HCT116 (cell line): ENCODE data around the gene LCNL1. TPM values are rescaled to one million over a fixed set of nuclear protein-coding genes. Genes with fewer than 3 reads are reported as not detected.

Experiments used
- ATAC-seq: fragments of 200-7000 bp; cut with Tn5 transposase; 2 replicates; pipeline ENCODE4 v1.9.1; 2020; ENCODE audit warnings: mild to moderate bottlenecking, moderate library complexity
- BruUV-seq: library from RNA; stranded (reverse); fragments of 400-500 nt; replicated peaks from 2 replicates; lab custom pipeline; 2021; lab: Mats Ljungman, UMichigan
- CTCF ChIA-PET: fragments of 300-600 bp; sonication (Branson Sonifier 250); formaldehyde crosslinking; loops from one replicate; lab custom pipeline; 2021; ENCODE audit warnings: antibody characterized with exemption; lab: Charles Lee
- POLR2A ChIA-PET: fragments of 300-600, 350-600 bp; sonication (Branson Sonifier 250); formaldehyde crosslinking; loops from one replicate; lab custom pipeline; 2021; ENCODE audit warnings: antibody characterized with exemption; lab: Charles Lee
- RAD21 ChIA-PET, 2 experiments: fragments of 300-600 bp; sonication (Branson Sonifier 250); formaldehyde crosslinking; loops; one replicate each; lab custom pipeline; 2023; ENCODE audit warnings: low total read pairs in 2 of 2; ENCODE audit not compliant: uncharacterized antibody in 2 of 2, unreplicated experiment in 2 of 2, low non-redundant PET in 1 of 2; lab: Charles Lee
- DNase-seq: peaks from one replicate; pipeline ENCODE4 v3.0.0-alpha.2; 2010; ENCODE audit warnings: low read depth, low spot score
- H2AFZ ChIP-seq: fragments of 200-600 bp; shearing (Covaris generic), sonication (generic); 2 replicates; pipeline ENCODE4 v1.6.1; 2017; ENCODE audit warnings: low read depth, mixed run types, mixed read lengths, antibody characterized with exemption, low read length; ENCODE audit not compliant: poor library complexity, severe bottlenecking
- H3K27ac ChIP-seq: 2 replicates; pipeline ENCODE4 v1.5.1; 2012; ENCODE audit warnings: low read depth, low read length
- H3K27me3 ChIP-seq: fragments of 200-600 bp; sonication (generic); 2 replicates; pipeline ENCODE4 v1.6.1; 2016; ENCODE audit warnings: mixed run types, low read length, mixed read lengths; ENCODE audit not compliant: insufficient read depth
- H3K36me3 ChIP-seq, 2 experiments: fragments of 200-500 bp in 1 of 2; fragments of 200-600 bp in 1 of 2; sonication (Bioruptor generic) in 1 of 2; sonication (generic) in 1 of 2; 2 replicates each; pipeline versions ENCODE4 v1.5.1 to v1.6.1; 2014 to 2016; ENCODE audit warnings: low read length in 2 of 2, inconsistent platforms in 1 of 2, mixed read lengths in 1 of 2, mixed run types in 1 of 2; ENCODE audit not compliant: insufficient read depth in 2 of 2, control insufficient read depth in 1 of 2
- H3K4me1 ChIP-seq, 2 experiments: fragments of 200-600 bp in 1 of 2; sonication (generic) in 1 of 2; 2 replicates each; pipeline versions ENCODE4 v1.5.1 to v1.6.1; 2012 to 2017; ENCODE audit warnings: low read length in 2 of 2, inconsistent platforms in 1 of 2, mild to moderate bottlenecking in 1 of 2, mixed read lengths in 1 of 2, mixed run types in 1 of 2, moderate library complexity in 1 of 2; ENCODE audit not compliant: insufficient read depth in 2 of 2, control insufficient read depth in 1 of 2
- H3K4me2 ChIP-seq: fragments of 200-600 bp; sonication (generic); 2 replicates; pipeline ENCODE4 v1.6.1; 2017; ENCODE audit warnings: mixed run types, low read length, mixed read lengths
- H3K4me3 ChIP-seq, 2 experiments: fragments of 200-600 bp in 1 of 2; sonication (generic) in 1 of 2; replicated peaks in 1 of 2; 2 replicates each; pipeline ENCODE4 v1.5.1; 2011 to 2016; ENCODE audit warnings: low read length in 2 of 2, control low read depth in 1 of 2, low read depth in 1 of 2, mild to moderate bottlenecking in 1 of 2, mixed read lengths in 1 of 2, mixed run types in 1 of 2
- H3K79me2 ChIP-seq: fragments of 200-600 bp; sonication (generic); 2 replicates; pipeline ENCODE4 v1.6.1; 2017; ENCODE audit warnings: mild to moderate bottlenecking, mixed run types, low read length, moderate library complexity, mixed read lengths; ENCODE audit not compliant: insufficient read depth
- H3K9ac ChIP-seq: fragments of 200-600 bp; sonication (generic); 2 replicates; pipeline ENCODE4 v1.6.1; 2016; ENCODE audit warnings: low read length, mixed read lengths
- H3K9me2 ChIP-seq: fragments of 200-600 bp; sonication (generic), shearing (Covaris generic); 2 replicates; pipeline ENCODE4 v1.6.1; 2017; ENCODE audit warnings: mixed run types, mild to moderate bottlenecking, moderate library complexity; ENCODE audit not compliant: insufficient read depth
- H3K9me3 ChIP-seq, 2 experiments: fragments of 200-500 bp in 1 of 2; fragments of 200-600 bp in 1 of 2; sonication (Bioruptor generic) in 1 of 2; sonication (generic) in 1 of 2; 2 replicates each; pipeline ENCODE4 v1.6.1; 2014 to 2017; ENCODE audit warnings: low read length in 2 of 2, mixed read lengths in 2 of 2, inconsistent platforms in 1 of 2, low read depth in 1 of 2, mild to moderate bottlenecking in 1 of 2, mixed run types in 1 of 2, moderate library complexity in 1 of 2; ENCODE audit not compliant: control insufficient read depth in 1 of 2, insufficient read depth in 1 of 2
- H4K20me1 ChIP-seq: fragments of 200-600 bp; sonication (generic), shearing (Covaris generic); 2 replicates; pipeline ENCODE4 v1.6.1; 2017; ENCODE audit warnings: mixed run types, mild to moderate bottlenecking, moderate library complexity; ENCODE audit not compliant: insufficient read depth
- CBX3 ChIP-seq: IDR thresholded peaks from 2 replicates; pipeline ENCODE4 v1.6.1; 2012; ENCODE audit warnings: low read depth
- CEBPB ChIP-seq: IDR thresholded peaks from 2 replicates; pipeline ENCODE4 v1.6.1; 2012; ENCODE audit warnings: low read depth
- ELF1 ChIP-seq: IDR thresholded peaks from 2 replicates; pipeline ENCODE4 v1.6.1; 2012; ENCODE audit warnings: low read depth, borderline replicate concordance
- EZH2 ChIP-seq: fragments of 200-600 bp; sonication (generic); IDR thresholded peaks from 2 replicates; pipeline ENCODE4 v1.6.1; 2017; ENCODE audit warnings: antibody characterized with exemption, mixed run types
- FOSL1 ChIP-seq: IDR thresholded peaks from 2 replicates; pipeline ENCODE4 v1.6.1; 2012; ENCODE audit warnings: low read depth
- JUND ChIP-seq: IDR thresholded peaks from 2 replicates; pipeline ENCODE4 v1.6.1; 2012
- POLR2A ChIP-seq: IDR thresholded peaks from 2 replicates; pipeline ENCODE4 v1.7.0; 2011; ENCODE audit warnings: borderline replicate concordance; ENCODE audit not compliant: insufficient read depth, insufficient read length; ENCODE audit errors: extremely low read depth
- POLR2AphosphoS5 ChIP-seq: IDR thresholded peaks from 2 replicates; pipeline ENCODE4 v1.6.1; 2011; ENCODE audit warnings: mild to moderate bottlenecking, low read depth, low read length, moderate library complexity
- SIN3A ChIP-seq: IDR thresholded peaks from 2 replicates; pipeline ENCODE4 v1.6.1; 2012; ENCODE audit warnings: low read depth
- SRF ChIP-seq: IDR thresholded peaks from 2 replicates; pipeline ENCODE4 v1.6.1; 2012; ENCODE audit warnings: low read depth
- TCF7L2 ChIP-seq: IDR thresholded peaks from 2 replicates; pipeline ENCODE4 v1.7.0; 2011; ENCODE audit warnings: borderline replicate concordance, inconsistent platforms; ENCODE audit not compliant: insufficient read depth, insufficient read length; ENCODE audit errors: extremely low read depth
- YY1 ChIP-seq: IDR thresholded peaks from 2 replicates; pipeline ENCODE4 v1.6.1; 2011; ENCODE audit warnings: low read length, low read depth, moderate library complexity, mild to moderate bottlenecking; ENCODE audit not compliant: insufficient replicate concordance; ENCODE audit errors: extremely low read depth
- ZNF274 ChIP-seq: fragments of 200-500 bp; sonication (Bioruptor generic); IDR thresholded peaks from 2 replicates; pipeline ENCODE4 v1.6.1; 2014; ENCODE audit warnings: mild to moderate bottlenecking, low read depth, low read length, inconsistent platforms
- intact Hi-C: fragments of 100-400 bp; cut with micrococcal nuclease; formaldehyde crosslinking; loops from 2 replicates; pipeline ENCODE4 v1.10.0; 2022
- total RNA-seq: library from RNA; stranded (reverse); gene quantifications from one replicate; pipeline ENCODE4 v1.2.1, GENCODE V29; 2021; ENCODE audit not compliant: unreplicated experiment
- TF ChIP-seq, protein P1 (sequence below), 3 experiments: fragments of 200-600 bp in 1 of 3; sonication (generic) in 1 of 3; IDR thresholded peaks in 2 of 3; conservative IDR thresholded peaks in 1 of 3; 2 replicates each; pipeline ENCODE4 v1.5.1; 2012 to 2017; ENCODE audit warnings: low read depth in 2 of 3, low read length in 2 of 3, antibody characterized with exemption in 1 of 3, borderline replicate concordance in 1 of 3, control low read depth in 1 of 3, mild to moderate bottlenecking in 1 of 3, mixed read lengths in 1 of 3, mixed run types in 1 of 3, moderate library complexity in 1 of 3; ENCODE audit not compliant: insufficient read depth in 1 of 3
- TF ChIP-seq, protein P2 (sequence below): IDR thresholded peaks from 2 replicates; pipeline ENCODE4 v1.6.1; 2012
- TF ChIP-seq, protein P3 (sequence below): IDR thresholded peaks from 2 replicates; pipeline ENCODE4 v1.6.1; 2012

The LCNL1 gene
- total RNA-seq, 1 experiment from 2014 or later = 0.44 TPM

DNA sequence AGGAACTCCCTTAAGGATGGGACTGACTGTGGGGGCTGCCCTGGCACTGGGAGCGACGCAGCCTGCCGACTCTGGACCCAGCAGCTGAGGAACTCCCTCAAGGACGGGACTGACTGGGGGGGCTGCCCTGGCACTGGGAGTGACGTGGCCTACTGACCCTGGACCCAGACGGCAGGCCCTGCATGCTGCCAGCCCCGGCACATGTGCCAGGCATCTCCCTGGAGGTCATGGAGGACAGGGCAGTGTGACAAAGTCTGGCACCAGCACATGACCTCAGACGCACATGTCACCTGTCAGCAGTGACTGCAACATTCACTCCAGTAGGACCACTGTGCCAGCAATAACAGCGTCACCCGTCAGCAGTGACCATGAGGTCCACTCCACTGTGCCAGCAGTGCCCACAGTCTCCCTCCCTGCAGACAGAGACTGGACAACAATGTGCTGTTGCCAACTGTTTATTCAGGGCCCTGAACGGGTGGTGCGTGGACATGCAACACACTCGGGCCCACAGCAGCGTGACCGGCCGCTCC lies 42.7 kb upstream of the LCNL1 start:
- RAD21 ChIA-PET = no interaction called here
- ATAC-seq = no peak
- Histone ChIP-seq H3K27me3 (no peaks in the 10 kb centered on the region), H2AFZ (no peak overlapping the region), H3K4me3 (no peak overlapping the region), H3K79me2 (peaks cover 20% of the 10 kb centered on the region), H3K27ac (no peak overlapping the region), H3K9ac (no peak overlapping the region), H3K4me2 (no peak overlapping the region)
- no TSS peak for BruUV-seq
- CTCF ChIA-PET = no interaction called here
- TF ChIP-seq SRF (no peak), CEBPB (no peak), SIN3A (no peak), POLR2AphosphoS5 (peak; percentile 47), FOSL1 (no peak)
- TF ChIP-seq, all 23 proteins: peak for 1
- Histone ChIP-seq H4K20me1 (no peaks in the 10 kb centered on the region), H3K9me2 (no peaks in the 10 kb centered on the region), H3K4me1 (peaks cover 7 to 14% of the 10 kb centered on the region in 2 experiments; a peak in 3 of 4 replicates), H3K36me3 (peaks cover 12 to 15% of the 10 kb centered on the region in 2 experiments; a peak in 3 of 4 replicates), H3K9me3 (no peaks in the 10 kb centered on the region)
- intact Hi-C loops = loop anchor here (5.0 to 10.0 kb wide), 2 partner anchors 95 to 153 kb away; partner anchors contain the start of genes AJM1 and PHPT1
- DNase-seq = no peak
- POLR2A ChIA-PET = no interaction called here

DNA sequence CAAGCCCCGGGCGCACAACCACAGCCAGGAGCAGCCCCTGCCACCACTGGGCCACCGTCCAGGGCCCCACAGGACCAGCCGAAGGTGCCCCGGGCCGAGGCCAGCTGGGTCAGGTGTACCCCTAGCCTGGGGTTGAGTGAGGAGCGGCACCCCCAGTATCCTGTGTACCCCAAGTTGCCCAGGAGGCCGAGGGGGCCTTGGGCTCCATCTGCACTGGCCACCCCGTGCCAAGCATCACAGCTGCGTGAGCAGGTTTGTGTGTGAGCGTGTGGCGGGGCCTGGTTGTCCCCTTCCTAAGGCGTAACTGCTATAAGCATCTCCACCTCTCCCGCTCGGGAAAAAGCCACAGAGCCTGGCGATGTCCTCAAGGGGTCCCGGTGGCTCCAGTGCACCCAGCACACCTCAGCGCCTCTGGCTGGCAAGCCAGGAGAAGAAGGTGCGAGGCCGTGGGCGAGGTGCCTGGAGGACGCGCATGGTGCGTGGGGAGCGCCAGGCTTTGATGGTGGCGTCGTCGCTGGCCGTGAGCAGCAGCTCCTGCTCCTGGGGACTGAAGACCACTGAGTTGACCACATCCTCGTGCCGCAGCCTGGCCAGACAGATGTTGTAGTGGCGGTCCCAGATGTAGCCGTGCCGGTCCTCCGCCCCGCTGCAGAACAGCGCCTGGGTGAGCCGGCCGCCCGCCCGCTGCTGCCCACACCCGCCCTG lies 42.1 kb upstream of the LCNL1 start:
- Histone ChIP-seq H3K4me1 (peaks cover 9 to 17% of the 10 kb centered on the region in 2 experiments; a peak in 3 of 4 replicates), H4K20me1 (no peaks in the 10 kb centered on the region), H3K4me3 (no peak overlapping the region), H3K27me3 (no peaks in the 10 kb centered on the region), H3K9ac (no peak overlapping the region), H2AFZ (no peak overlapping the region), H3K4me2 (no peak overlapping the region), H3K9me3 (no peaks in the 10 kb centered on the region), H3K27ac (no peak overlapping the region), H3K36me3 (peaks cover 12 to 15% of the 10 kb centered on the region in 2 experiments; a peak in 3 of 4 replicates), H3K79me2 (peaks cover 20% of the 10 kb centered on the region), H3K9me2 (no peaks in the 10 kb centered on the region)
- ChIA-PET CTCF (no interaction called here), POLR2A (no interaction called here), RAD21 (no interaction called here)
- DNase-seq (no peak), ATAC-seq (no peak)
- intact Hi-C loops = loop anchor here (5.0 to 10.0 kb wide), 2 partner anchors 96 to 153 kb away; partner anchors contain the start of genes AJM1 and PHPT1
- BruUV-seq = no TSS peak
- TF ChIP-seq TCF7L2 = no peak
- TF ChIP-seq, protein P1, sequence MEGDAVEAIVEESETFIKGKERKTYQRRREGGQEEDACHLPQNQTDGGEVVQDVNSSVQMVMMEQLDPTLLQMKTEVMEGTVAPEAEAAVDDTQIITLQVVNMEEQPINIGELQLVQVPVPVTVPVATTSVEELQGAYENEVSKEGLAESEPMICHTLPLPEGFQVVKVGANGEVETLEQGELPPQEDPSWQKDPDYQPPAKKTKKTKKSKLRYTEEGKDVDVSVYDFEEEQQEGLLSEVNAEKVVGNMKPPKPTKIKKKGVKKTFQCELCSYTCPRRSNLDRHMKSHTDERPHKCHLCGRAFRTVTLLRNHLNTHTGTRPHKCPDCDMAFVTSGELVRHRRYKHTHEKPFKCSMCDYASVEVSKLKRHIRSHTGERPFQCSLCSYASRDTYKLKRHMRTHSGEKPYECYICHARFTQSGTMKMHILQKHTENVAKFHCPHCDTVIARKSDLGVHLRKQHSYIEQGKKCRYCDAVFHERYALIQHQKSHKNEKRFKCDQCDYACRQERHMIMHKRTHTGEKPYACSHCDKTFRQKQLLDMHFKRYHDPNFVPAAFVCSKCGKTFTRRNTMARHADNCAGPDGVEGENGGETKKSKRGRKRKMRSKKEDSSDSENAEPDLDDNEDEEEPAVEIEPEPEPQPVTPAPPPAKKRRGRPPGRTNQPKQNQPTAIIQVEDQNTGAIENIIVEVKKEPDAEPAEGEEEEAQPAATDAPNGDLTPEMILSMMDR (IDR thresholded peaks at IDR 0.05 in 2 of 3, conservative IDR thresholded peaks at IDR 0.05 in 1 of 3; ENCODE audit: borderline replicate concordance in 1 of 3, insufficient read depth in 1 of 3, low read depth in 2 of 3, low read length in 2 of 3) = no peak
- no peak for TF ChIP-seq ZNF274
- TF ChIP-seq, protein P2, sequence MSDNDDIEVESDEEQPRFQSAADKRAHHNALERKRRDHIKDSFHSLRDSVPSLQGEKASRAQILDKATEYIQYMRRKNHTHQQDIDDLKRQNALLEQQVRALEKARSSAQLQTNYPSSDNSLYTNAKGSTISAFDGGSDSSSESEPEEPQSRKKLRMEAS = no peak
- TF ChIP-seq CBX3 = no peak
- no peak for TF ChIP-seq EZH2
- no peak for TF ChIP-seq YY1
- TF ChIP-seq SIN3A = no peak
- TF ChIP-seq ELF1 = no peak
- no peak for TF ChIP-seq JUND
- TF ChIP-seq, protein P3, sequence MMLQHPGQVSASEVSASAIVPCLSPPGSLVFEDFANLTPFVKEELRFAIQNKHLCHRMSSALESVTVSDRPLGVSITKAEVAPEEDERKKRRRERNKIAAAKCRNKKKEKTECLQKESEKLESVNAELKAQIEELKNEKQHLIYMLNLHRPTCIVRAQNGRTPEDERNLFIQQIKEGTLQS = no peak
- TF ChIP-seq POLR2A = no peak
- TF ChIP-seq POLR2AphosphoS5 = no peak
